GM23338 (cell line): ENCODE results near the gene DNAJA3. TPM values are rescaled to one million over a fixed set of nuclear protein-coding genes. Genes with fewer than 3 reads are reported as not detected.

Source experiments
- ATAC-seq: fragments of 200-7000 bp; cut with Tn5 transposase; 3 replicates; pipeline ENCODE4 v1.9.1; 2020
- DNase-seq: peaks from one replicate; pipeline ENCODE4 v3.0.0-alpha.2; 2015; ENCODE audit warnings: low spot score
- H2AFZ ChIP-seq: fragments of 200-600 bp; sonication (generic); 2 replicates; pipeline ENCODE4 v1.8.0; 2016; ENCODE audit warnings: antibody characterized with exemption, mild to moderate bottlenecking, moderate library complexity
- H3F3A ChIP-seq: fragments of 200-600 bp; sonication (generic); replicated peaks from 2 replicates; pipeline ENCODE4 v1.8.0; 2017; ENCODE audit warnings: antibody characterized with exemption, mixed run types, low read depth
- H3K27ac ChIP-seq: fragments of 200-600 bp; sonication (generic); 2 replicates; pipeline ENCODE4 v1.6.1; 2016; ENCODE audit warnings: low read depth
- H3K27me3 ChIP-seq: fragments of 200-600 bp; sonication (generic); 2 replicates; pipeline ENCODE4 v1.8.0; 2016; ENCODE audit warnings: mild to moderate bottlenecking, mixed run types, moderate library complexity; ENCODE audit not compliant: insufficient read depth
- H3K36me3 ChIP-seq: fragments of 200-600 bp; sonication (generic); 2 replicates; pipeline ENCODE4 v1.8.0; 2016; ENCODE audit warnings: mild to moderate bottlenecking; ENCODE audit not compliant: insufficient read depth
- H3K4me1 ChIP-seq: fragments of 200-600 bp; sonication (generic); 2 replicates; pipeline ENCODE4 v1.8.0; 2016; ENCODE audit warnings: mild to moderate bottlenecking, moderate library complexity; ENCODE audit not compliant: insufficient read depth
- H3K4me2 ChIP-seq: fragments of 200-600 bp; sonication (generic); 2 replicates; pipeline ENCODE4 v1.7.1; 2017; ENCODE audit warnings: mixed run types
- H3K4me3 ChIP-seq: fragments of 200-600 bp; sonication (generic); 2 replicates; pipeline ENCODE4 v1.6.1; 2016; ENCODE audit warnings: mixed run types
- H3K79me2 ChIP-seq: fragments of 200-600 bp; sonication (generic); replicated peaks from 2 replicates; pipeline ENCODE4 v1.8.0; 2017; ENCODE audit warnings: mild to moderate bottlenecking; ENCODE audit not compliant: insufficient read depth
- H3K9me2 ChIP-seq: fragments of 200-600 bp; sonication (generic); 2 replicates; pipeline ENCODE4 v1.8.0; 2017; ENCODE audit not compliant: insufficient read depth
- H4K20me1 ChIP-seq: fragments of 200-600 bp; sonication (generic); replicated peaks from 2 replicates; pipeline ENCODE4 v1.8.0; 2017; ENCODE audit warnings: mild to moderate bottlenecking; ENCODE audit not compliant: insufficient read depth
- H3K27ac Mint-ChIP-seq: 2 replicates; pipeline ENCODE4 v1.8.0; 2020; ENCODE audit warnings: inconsistent platforms, mild to moderate bottlenecking, moderate library complexity, mixed read lengths
- H3K27me3 Mint-ChIP-seq: 3 replicates; pipeline ENCODE4 v1.8.0; 2022; ENCODE audit warnings: low read depth, mild to moderate bottlenecking, moderate library complexity, mixed read lengths, inconsistent platforms; ENCODE audit not compliant: insufficient read depth, poor library complexity
- H3K36me3 Mint-ChIP-seq: 3 replicates; pipeline ENCODE4 v1.8.0; 2021; ENCODE audit warnings: low read depth, mild to moderate bottlenecking, inconsistent platforms, moderate library complexity, mixed read lengths
- H3K4me1 Mint-ChIP-seq: 3 replicates; pipeline ENCODE4 v1.8.0; 2020; ENCODE audit warnings: mild to moderate bottlenecking, inconsistent platforms, mixed read lengths
- H3K4me3 Mint-ChIP-seq: 3 replicates; pipeline ENCODE4 v1.8.0; 2021; ENCODE audit warnings: moderate library complexity, mild to moderate bottlenecking, inconsistent platforms, mixed read lengths
- H3K9me3 Mint-ChIP-seq: 3 replicates; pipeline ENCODE4 v1.8.0; 2020; ENCODE audit warnings: moderate library complexity, mild to moderate bottlenecking, inconsistent platforms, mixed read lengths
- CREB1 ChIP-seq: fragments of 250-450 bp; sonication (Bioruptor Pico); IDR thresholded peaks from 2 replicates; pipeline ENCODE4 v1.5.0; 2020; ENCODE audit warnings: low read depth, mild to moderate bottlenecking, moderate library complexity
- EZH2 ChIP-seq: fragments of 200-600 bp; sonication (generic); IDR thresholded peaks from one replicate; pipeline ENCODE4 v1.8.0; 2017; ENCODE audit warnings: antibody characterized with exemption, mild to moderate bottlenecking, low read depth; ENCODE audit not compliant: unreplicated experiment
- EZH2phosphoT487 ChIP-seq: fragments of 200-600 bp; sonication (generic); IDR thresholded peaks from one replicate; pipeline ENCODE4 v1.8.1; 2018; ENCODE audit warnings: antibody characterized with exemption; ENCODE audit not compliant: unreplicated experiment
- JUNB ChIP-seq: IDR thresholded peaks from one replicate; pipeline ENCODE4 v1.6.1; 2016; ENCODE audit warnings: antibody characterized with exemption; ENCODE audit not compliant: unreplicated experiment
- NANOG ChIP-seq: IDR thresholded peaks from 2 replicates; pipeline ENCODE4 v1.6.1; 2016; ENCODE audit warnings: antibody characterized with exemption, borderline replicate concordance
- POLR2AphosphoS5 ChIP-seq: IDR thresholded peaks from 2 replicates; pipeline ENCODE4 v1.6.1; 2016; ENCODE audit warnings: antibody characterized with exemption, low read depth
- STAT1 ChIP-seq: IDR thresholded peaks from one replicate; pipeline ENCODE4 v1.6.1; 2016; ENCODE audit warnings: antibody characterized with exemption; ENCODE audit not compliant: unreplicated experiment
- ZNF114 ChIP-seq: fragments of 250-450 bp; sonication (Bioruptor Pico); IDR thresholded peaks from 2 replicates; pipeline ENCODE4 v1.5.0; 2020; ENCODE audit warnings: mild to moderate bottlenecking, moderate library complexity
- ZNF331 ChIP-seq: fragments of 250-450 bp; sonication (Bioruptor Pico); IDR thresholded peaks from 2 replicates; pipeline ENCODE4 v1.5.0; 2020; ENCODE audit warnings: low read depth, mild to moderate bottlenecking, moderate library complexity
- polyA plus RNA-seq: library from polyadenylated mRNA; unstranded; fragments of >200 nt; fragmentation: Nextera tagmentation; extraction: Ambion mirVana; gene quantifications from 2 replicates; pipeline ENCODE4 v1.2.1, GENCODE V29; 2016
- total RNA-seq: library from RNA; depleted of rRNA; stranded (reverse); fragments of >200 nt; shearing (Covaris generic); gene quantifications from 2 replicates; pipeline ENCODE4 v1.2.3, GENCODE V29; 2014
- TF ChIP-seq, protein P1 (sequence below): IDR thresholded peaks from 2 replicates; pipeline ENCODE4 v1.6.1; 2016; ENCODE audit warnings: antibody characterized with exemption
- TF ChIP-seq, protein P2 (sequence below), 2 experiments: fragments of 200-600 bp in 1 of 2; sonication (generic) in 1 of 2; conservative IDR thresholded peaks; 2 replicates each; pipeline versions ENCODE4 v1.5.1 to v1.6.1; 2016 to 2017; ENCODE audit warnings: antibody characterized with exemption in 2 of 2, low read depth in 2 of 2, mild to moderate bottlenecking in 2 of 2, moderate library complexity in 1 of 2
- TF ChIP-seq, protein P3 (sequence below): fragments of 250-450 bp; sonication (Bioruptor Pico); IDR thresholded peaks from 2 replicates; pipeline ENCODE4 v1.5.0; 2020; ENCODE audit warnings: mild to moderate bottlenecking, moderate library complexity
- TF ChIP-seq, protein P4 (sequence below): IDR thresholded peaks from one replicate; pipeline ENCODE4 v1.6.1; 2018; ENCODE audit warnings: antibody characterized with exemption; ENCODE audit not compliant: unreplicated experiment

DNAJA3 gene
- total and polyA plus RNA-seq, 2 experiments from 2014 or later: 56.3 to 75.5 TPM

DNA sequence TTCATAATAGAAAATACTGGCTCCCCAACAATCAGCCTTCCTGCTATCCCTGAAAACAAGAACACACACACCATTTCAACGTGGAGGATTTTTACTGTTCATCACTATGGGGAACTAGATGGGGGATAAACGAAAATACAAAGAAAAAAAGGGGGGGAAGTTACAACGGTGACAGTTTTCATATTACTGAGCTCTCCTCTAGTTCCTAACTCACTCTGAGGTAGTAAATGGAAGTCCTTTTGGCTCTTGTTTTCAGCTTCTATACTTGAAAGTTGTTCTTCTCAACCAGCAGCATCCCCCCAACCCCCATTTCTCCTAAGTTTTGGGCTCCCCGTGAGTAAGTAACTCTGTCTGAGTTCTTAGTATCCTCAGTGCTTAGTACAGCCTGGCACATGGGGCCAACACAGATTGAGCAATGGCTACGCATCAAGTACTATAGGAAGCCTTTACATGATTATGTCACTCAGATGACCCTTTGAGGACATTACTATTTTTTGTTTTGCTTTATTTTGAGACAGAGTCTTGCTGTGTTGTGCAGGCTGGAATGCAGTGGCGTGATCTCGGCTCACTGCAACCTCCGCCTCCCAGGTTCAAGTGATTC, 5.1 kb upstream of the DNAJA3 start:
- H4K20me1 ChIP-seq: no peaks in the 10 kb centered on the region
- no peak for DNase-seq
- H2AFZ ChIP-seq: no peak overlapping the region
- H3K4me2 ChIP-seq: no peak overlapping the region
- no peak overlapping the region for H3K4me3 Mint-ChIP-seq
- H3K27ac ChIP-seq: no peak overlapping the region
- no peaks in the 10 kb centered on the region; the same call in 2 of the 3 replicates for H3K36me3 Mint-ChIP-seq
- peaks cover 5% of the 10 kb centered on the region; the same call in 1 of the 2 replicates for H3F3A ChIP-seq
- ATAC-seq: no peak
- H3K9me3 Mint-ChIP-seq: no peaks in the 10 kb centered on the region
- H3K27me3 ChIP-seq: no peaks in the 10 kb centered on the region
- no peaks in the 10 kb centered on the region for H3K36me3 ChIP-seq
- H3K27me3 Mint-ChIP-seq: peaks cover 12% of the 10 kb centered on the region
- H3K79me2 ChIP-seq: no peaks in the 10 kb centered on the region
- H3K9me2 ChIP-seq: no peaks in the 10 kb centered on the region
- TF ChIP-seq ZNF331 (CRISPR knock-in tag) (no peak), EZH2phosphoT487 (no peak), ZNF114 (CRISPR knock-in tag) (no peak), STAT1 (no peak), JUNB (no peak), POLR2AphosphoS5 (no peak), CREB1 (CRISPR knock-in tag) (no peak), EZH2 (no peak), NANOG (no peak)
- TF ChIP-seq, protein P1, sequence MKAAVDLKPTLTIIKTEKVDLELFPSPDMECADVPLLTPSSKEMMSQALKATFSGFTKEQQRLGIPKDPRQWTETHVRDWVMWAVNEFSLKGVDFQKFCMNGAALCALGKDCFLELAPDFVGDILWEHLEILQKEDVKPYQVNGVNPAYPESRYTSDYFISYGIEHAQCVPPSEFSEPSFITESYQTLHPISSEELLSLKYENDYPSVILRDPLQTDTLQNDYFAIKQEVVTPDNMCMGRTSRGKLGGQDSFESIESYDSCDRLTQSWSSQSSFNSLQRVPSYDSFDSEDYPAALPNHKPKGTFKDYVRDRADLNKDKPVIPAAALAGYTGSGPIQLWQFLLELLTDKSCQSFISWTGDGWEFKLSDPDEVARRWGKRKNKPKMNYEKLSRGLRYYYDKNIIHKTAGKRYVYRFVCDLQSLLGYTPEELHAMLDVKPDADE: no peak
- TF ChIP-seq, protein P2, sequence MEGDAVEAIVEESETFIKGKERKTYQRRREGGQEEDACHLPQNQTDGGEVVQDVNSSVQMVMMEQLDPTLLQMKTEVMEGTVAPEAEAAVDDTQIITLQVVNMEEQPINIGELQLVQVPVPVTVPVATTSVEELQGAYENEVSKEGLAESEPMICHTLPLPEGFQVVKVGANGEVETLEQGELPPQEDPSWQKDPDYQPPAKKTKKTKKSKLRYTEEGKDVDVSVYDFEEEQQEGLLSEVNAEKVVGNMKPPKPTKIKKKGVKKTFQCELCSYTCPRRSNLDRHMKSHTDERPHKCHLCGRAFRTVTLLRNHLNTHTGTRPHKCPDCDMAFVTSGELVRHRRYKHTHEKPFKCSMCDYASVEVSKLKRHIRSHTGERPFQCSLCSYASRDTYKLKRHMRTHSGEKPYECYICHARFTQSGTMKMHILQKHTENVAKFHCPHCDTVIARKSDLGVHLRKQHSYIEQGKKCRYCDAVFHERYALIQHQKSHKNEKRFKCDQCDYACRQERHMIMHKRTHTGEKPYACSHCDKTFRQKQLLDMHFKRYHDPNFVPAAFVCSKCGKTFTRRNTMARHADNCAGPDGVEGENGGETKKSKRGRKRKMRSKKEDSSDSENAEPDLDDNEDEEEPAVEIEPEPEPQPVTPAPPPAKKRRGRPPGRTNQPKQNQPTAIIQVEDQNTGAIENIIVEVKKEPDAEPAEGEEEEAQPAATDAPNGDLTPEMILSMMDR (conservative IDR thresholded peaks at IDR 0.05; ENCODE audit: low read depth in 2 of 2): no peak
- TF ChIP-seq, protein P3, sequence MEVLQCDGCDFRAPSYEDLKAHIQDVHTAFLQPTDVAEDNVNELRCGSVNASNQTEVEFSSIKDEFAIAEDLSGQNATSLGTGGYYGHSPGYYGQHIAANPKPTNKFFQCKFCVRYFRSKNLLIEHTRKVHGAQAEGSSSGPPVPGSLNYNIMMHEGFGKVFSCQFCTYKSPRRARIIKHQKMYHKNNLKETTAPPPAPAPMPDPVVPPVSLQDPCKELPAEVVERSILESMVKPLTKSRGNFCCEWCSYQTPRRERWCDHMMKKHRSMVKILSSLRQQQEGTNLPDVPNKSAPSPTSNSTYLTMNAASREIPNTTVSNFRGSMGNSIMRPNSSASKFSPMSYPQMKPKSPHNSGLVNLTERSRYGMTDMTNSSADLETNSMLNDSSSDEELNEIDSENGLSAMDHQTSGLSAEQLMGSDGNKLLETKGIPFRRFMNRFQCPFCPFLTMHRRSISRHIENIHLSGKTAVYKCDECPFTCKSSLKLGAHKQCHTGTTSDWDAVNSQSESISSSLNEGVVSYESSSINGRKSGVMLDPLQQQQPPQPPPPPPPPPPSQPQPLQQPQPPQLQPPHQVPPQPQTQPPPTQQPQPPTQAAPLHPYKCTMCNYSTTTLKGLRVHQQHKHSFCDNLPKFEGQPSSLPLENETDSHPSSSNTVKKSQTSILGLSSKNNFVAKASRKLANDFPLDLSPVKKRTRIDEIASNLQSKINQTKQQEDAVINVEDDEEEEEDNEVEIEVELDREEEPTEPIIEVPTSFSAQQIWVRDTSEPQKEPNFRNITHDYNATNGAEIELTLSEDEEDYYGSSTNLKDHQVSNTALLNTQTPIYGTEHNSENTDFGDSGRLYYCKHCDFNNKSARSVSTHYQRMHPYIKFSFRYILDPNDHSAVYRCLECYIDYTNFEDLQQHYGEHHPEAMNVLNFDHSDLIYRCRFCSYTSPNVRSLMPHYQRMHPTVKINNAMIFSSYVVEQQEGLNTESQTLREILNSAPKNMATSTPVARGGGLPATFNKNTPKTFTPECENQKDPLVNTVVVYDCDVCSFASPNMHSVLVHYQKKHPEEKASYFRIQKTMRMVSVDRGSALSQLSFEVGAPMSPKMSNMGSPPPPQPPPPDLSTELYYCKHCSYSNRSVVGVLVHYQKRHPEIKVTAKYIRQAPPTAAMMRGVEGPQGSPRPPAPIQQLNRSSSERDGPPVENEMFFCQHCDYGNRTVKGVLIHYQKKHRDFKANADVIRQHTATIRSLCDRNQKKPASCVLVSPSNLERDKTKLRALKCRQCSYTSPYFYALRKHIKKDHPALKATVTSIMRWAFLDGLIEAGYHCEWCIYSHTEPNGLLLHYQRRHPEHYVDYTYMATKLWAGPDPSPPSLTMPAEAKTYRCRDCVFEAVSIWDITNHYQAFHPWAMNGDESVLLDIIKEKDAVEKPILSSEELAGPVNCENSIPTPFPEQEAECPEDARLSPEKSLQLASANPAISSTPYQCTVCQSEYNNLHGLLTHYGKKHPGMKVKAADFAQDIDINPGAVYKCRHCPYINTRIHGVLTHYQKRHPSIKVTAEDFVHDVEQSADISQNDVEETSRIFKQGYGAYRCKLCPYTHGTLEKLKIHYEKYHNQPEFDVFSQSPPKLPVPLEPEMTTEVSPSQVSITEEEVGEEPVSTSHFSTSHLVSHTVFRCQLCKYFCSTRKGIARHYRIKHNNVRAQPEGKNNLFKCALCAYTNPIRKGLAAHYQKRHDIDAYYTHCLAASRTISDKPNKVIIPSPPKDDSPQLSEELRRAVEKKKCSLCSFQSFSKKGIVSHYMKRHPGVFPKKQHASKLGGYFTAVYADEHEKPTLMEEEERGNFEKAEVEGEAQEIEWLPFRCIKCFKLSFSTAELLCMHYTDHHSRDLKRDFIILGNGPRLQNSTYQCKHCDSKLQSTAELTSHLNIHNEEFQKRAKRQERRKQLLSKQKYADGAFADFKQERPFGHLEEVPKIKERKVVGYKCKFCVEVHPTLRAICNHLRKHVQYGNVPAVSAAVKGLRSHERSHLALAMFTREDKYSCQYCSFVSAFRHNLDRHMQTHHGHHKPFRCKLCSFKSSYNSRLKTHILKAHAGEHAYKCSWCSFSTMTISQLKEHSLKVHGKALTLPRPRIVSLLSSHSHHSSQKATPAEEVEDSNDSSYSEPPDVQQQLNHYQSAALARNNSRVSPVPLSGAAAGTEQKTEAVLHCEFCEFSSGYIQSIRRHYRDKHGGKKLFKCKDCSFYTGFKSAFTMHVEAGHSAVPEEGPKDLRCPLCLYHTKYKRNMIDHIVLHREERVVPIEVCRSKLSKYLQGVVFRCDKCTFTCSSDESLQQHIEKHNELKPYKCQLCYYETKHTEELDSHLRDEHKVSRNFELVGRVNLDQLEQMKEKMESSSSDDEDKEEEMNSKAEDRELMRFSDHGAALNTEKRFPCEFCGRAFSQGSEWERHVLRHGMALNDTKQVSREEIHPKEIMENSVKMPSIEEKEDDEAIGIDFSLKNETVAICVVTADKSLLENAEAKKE (CRISPR knock-in tag): no peak
- TF ChIP-seq, protein P4, sequence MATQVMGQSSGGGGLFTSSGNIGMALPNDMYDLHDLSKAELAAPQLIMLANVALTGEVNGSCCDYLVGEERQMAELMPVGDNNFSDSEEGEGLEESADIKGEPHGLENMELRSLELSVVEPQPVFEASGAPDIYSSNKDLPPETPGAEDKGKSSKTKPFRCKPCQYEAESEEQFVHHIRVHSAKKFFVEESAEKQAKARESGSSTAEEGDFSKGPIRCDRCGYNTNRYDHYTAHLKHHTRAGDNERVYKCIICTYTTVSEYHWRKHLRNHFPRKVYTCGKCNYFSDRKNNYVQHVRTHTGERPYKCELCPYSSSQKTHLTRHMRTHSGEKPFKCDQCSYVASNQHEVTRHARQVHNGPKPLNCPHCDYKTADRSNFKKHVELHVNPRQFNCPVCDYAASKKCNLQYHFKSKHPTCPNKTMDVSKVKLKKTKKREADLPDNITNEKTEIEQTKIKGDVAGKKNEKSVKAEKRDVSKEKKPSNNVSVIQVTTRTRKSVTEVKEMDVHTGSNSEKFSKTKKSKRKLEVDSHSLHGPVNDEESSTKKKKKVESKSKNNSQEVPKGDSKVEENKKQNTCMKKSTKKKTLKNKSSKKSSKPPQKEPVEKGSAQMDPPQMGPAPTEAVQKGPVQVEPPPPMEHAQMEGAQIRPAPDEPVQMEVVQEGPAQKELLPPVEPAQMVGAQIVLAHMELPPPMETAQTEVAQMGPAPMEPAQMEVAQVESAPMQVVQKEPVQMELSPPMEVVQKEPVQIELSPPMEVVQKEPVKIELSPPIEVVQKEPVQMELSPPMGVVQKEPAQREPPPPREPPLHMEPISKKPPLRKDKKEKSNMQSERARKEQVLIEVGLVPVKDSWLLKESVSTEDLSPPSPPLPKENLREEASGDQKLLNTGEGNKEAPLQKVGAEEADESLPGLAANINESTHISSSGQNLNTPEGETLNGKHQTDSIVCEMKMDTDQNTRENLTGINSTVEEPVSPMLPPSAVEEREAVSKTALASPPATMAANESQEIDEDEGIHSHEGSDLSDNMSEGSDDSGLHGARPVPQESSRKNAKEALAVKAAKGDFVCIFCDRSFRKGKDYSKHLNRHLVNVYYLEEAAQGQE: no peak
- H3K4me3 ChIP-seq: no peak overlapping the region
- peaks cover 7% of the 10 kb centered on the region; the same call in 2 of the 3 replicates for H3K4me1 Mint-ChIP-seq
- no peak overlapping the region for H3K27ac Mint-ChIP-seq
- peaks cover 4% of the 10 kb centered on the region for H3K4me1 ChIP-seq
